Neutrophil (primary cell): ENCODE results near the gene GALNT9.

Experiments
- H3K27ac ChIP-seq: fragments of 200-600 bp; sonication (generic); 2 replicates; pipeline ENCODE4 v1.5.1; 2016; ENCODE audit warnings: mild to moderate bottlenecking, moderate library complexity
- H3K27me3 ChIP-seq: fragments of 200-600 bp; sonication (generic); 2 replicates; pipeline ENCODE4 v1.6.0; 2016; ENCODE audit warnings: mild to moderate bottlenecking
- H3K36me3 ChIP-seq: fragments of 200-600 bp; sonication (generic); 2 replicates; pipeline ENCODE4 v1.5.1; 2017
- H3K4me1 ChIP-seq, 2 experiments: fragments of 200-600 bp in 1 of 2; sonication (generic) in 1 of 2; 1 replicate in 1 of 2; 2 replicates in 1 of 2; pipeline versions ENCODE4 v1.5.1 to v1.6.1; 2013 to 2016; ENCODE audit warnings: low read depth in 1 of 2, low read length in 1 of 2, mild to moderate bottlenecking in 1 of 2, moderate library complexity in 1 of 2; ENCODE audit not compliant: control insufficient read depth in 1 of 2, insufficient read depth in 1 of 2
- H3K4me3 ChIP-seq, 2 experiments: fragments of 200-600 bp in 1 of 2; sonication (generic) in 1 of 2; 1 replicate in 1 of 2; 2 replicates in 1 of 2; pipeline ENCODE4 v1.5.1; 2013 to 2016; ENCODE audit warnings: low read depth in 1 of 2, low read length in 1 of 2, mild to moderate bottlenecking in 1 of 2, moderate library complexity in 1 of 2
- H3K9me3 ChIP-seq: fragments of 200-600 bp; sonication (generic); 2 replicates; pipeline ENCODE4 v1.5.1; 2016
- TF ChIP-seq, protein P1 (sequence below): fragments of 200-600 bp; sonication (generic); IDR thresholded peaks from 2 replicates; pipeline ENCODE4 v1.5.1; 2016; ENCODE audit warnings: antibody characterized with exemption

Gene GALNT9

DNA sequence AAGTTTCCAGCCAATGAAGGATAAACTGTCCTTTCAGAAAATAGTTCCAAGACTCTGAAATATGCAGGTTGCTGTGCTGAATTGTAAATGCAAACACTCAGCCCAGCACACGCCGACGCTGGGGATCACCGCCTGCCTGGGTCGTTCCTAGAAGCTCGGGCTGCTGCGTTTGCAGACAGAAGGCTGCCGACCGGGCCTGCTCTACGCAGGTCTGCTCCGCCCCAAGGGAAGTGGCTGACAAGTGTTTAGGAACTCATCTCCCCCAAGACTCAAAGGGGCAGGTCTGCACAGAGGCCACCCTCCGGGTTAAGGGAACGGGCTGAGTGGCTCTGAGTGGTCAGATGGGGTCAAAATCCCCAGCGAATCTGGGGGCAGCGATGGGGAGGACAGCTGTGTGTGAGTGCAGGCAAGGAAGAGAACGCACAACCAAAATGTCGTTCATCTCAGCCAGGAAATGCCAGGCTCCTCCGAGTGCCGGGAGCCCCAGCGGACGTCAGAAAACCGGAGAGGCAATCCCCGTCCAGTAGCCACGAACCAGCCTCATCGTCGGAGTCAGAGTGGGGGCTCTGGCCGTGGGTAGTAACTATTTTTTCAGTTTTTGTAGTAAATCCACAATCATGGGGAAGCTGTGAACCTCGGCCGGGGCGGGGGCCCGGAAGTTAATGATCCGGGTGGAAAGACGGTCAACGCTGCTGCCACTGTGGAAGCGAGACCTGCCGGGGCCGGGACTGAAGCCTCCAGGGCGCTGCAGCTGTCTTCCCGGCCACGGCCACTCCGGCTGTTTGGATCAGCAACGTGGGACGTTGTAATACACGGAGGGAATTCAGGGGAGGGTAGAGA lies 6.0 kb downstream of the GALNT9 start:
- H3K27ac ChIP-seq: no peak overlapping the region
- TF ChIP-seq, protein P1, sequence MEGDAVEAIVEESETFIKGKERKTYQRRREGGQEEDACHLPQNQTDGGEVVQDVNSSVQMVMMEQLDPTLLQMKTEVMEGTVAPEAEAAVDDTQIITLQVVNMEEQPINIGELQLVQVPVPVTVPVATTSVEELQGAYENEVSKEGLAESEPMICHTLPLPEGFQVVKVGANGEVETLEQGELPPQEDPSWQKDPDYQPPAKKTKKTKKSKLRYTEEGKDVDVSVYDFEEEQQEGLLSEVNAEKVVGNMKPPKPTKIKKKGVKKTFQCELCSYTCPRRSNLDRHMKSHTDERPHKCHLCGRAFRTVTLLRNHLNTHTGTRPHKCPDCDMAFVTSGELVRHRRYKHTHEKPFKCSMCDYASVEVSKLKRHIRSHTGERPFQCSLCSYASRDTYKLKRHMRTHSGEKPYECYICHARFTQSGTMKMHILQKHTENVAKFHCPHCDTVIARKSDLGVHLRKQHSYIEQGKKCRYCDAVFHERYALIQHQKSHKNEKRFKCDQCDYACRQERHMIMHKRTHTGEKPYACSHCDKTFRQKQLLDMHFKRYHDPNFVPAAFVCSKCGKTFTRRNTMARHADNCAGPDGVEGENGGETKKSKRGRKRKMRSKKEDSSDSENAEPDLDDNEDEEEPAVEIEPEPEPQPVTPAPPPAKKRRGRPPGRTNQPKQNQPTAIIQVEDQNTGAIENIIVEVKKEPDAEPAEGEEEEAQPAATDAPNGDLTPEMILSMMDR: no peak
- H3K36me3 ChIP-seq: no peaks in the 10 kb centered on the region
- H3K9me3 ChIP-seq: no peaks in the 10 kb centered on the region
- H3K4me1 ChIP-seq: no peaks in the 10 kb centered on the region
- H3K4me3 ChIP-seq: no peak overlapping the region
- peaks cover 69% of the 10 kb centered on the region for H3K27me3 ChIP-seq

DNA sequence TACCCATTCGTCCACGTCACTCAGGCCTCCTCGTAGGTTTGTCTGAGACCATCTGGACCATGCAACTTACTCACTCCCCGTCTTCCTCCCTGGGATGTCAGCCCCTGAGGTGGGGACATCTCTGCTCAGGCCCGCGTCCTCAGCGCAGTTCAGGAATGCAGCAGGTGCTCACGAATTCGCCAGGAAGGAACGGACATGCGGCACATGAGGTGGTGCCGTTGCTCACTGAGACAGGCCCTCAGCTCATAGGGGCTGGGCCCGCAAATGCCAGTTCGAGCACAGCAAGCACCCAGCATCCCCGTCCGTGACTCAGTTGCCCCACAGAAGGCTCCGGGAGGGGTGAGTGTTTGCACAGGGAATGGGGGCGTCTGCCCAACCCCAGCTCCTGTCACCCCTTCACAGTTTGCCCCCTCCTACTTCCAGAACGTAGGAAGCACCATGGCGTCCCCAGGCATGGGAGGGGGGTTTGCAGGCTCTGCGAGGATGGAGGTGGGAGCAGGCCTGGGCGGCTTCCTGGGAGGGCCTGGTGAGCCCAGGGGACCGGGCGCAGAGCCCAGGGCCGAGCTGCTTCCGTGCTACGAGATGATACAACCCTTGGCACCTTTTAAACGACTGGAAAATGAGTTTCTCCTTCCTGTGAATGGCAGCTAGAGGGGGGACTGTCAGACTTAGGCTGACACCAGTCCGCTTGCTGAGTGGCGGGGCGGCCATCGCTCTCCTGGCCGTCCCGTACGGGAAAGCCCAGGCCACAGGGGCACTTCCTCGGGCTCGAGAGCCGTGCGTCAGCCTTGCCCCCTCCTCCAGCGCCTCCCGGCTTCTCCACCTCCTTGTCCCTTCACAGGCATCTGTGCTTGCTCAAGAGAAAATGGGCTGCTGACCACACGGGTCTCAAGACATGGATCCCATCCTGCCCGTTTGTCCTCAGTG lies 6.9 kb downstream of the GALNT9 start:
- peaks cover 60% of the 10 kb centered on the region for H3K27me3 ChIP-seq
- H3K9me3 ChIP-seq: no peaks in the 10 kb centered on the region
- H3K36me3 ChIP-seq: no peaks in the 10 kb centered on the region
- no peak overlapping the region for H3K27ac ChIP-seq
- TF ChIP-seq, protein P1: no peak
- no peak overlapping the region for H3K4me3 ChIP-seq
- no peaks in the 10 kb centered on the region for H3K4me1 ChIP-seq

DNA sequence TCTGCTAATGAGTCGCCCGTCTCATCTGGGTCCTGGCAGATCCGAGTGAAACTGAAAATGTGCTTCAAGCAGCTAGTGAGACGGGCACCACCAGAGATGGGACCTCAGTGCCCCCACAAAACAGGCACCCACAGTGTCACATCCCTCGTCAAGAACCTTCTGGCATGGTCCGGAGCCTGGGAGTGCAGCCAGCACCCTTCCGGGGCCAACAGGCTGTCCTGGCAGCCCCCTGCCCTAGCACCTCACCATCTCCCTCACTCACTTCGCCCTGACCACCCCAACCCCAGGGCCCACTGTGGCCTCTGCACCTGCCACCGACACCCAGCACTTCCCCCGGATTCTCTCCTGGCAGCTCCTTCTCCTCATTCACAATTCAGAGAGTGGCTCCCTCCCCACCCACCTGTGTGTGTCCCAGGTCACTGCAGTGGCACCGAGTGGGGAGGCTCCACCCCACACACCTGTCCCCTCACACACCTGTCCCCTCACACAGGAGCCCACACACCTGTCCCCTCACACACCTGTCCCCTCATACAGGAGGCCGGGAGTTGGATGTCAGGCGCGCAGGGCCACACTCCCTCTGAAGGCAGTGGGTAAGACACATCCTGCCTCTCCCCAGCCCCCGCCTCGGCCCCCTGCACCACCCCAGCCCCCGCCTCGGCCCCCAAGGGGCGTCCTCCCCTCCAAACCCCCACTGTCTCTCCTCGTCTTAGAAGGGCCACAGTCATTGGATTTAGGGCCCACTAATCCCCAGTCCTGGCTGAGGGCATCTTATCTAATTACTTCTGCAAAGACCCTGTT lies 7.9 kb downstream of the GALNT9 start:
- Histone ChIP-seq H3K4me1 (no peaks in the 10 kb centered on the region), H3K36me3 (no peaks in the 10 kb centered on the region), H3K27ac (no peak overlapping the region), H3K9me3 (no peaks in the 10 kb centered on the region), H3K4me3 (no peak overlapping the region), H3K27me3 (peaks cover 50% of the 10 kb centered on the region)
- TF ChIP-seq, protein P1: no peak

DNA sequence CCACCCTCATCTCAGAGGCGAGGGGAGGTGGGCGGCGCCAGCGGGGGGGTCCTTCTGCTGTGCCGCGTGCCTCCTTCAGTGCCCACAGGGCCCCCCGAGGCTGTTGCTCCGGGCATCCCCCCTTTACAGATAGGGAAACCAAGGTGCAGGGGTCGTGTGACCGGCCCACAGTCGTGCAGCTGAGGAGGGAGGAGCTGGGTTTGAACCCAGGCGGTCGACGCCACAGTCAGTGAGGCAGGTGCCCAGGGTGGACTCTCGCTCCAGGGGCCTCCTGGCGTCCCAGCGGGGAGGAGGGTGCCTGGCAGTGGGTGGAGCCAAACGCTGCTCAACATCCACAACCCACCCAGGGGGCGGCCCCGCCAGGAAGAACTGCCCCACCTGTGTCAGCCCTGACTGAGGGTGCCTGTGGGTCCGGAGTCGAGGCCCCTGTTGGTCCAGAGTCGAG lies 8.6 kb downstream of the GALNT9 start:
- H3K27ac ChIP-seq: no peak overlapping the region
- no peaks in the 10 kb centered on the region for H3K36me3 ChIP-seq
- no peaks in the 10 kb centered on the region for H3K4me1 ChIP-seq
- H3K27me3 ChIP-seq: peaks cover 43% of the 10 kb centered on the region
- TF ChIP-seq, protein P1: no peak
- no peak overlapping the region for H3K4me3 ChIP-seq
- H3K9me3 ChIP-seq: no peaks in the 10 kb centered on the region

DNA sequence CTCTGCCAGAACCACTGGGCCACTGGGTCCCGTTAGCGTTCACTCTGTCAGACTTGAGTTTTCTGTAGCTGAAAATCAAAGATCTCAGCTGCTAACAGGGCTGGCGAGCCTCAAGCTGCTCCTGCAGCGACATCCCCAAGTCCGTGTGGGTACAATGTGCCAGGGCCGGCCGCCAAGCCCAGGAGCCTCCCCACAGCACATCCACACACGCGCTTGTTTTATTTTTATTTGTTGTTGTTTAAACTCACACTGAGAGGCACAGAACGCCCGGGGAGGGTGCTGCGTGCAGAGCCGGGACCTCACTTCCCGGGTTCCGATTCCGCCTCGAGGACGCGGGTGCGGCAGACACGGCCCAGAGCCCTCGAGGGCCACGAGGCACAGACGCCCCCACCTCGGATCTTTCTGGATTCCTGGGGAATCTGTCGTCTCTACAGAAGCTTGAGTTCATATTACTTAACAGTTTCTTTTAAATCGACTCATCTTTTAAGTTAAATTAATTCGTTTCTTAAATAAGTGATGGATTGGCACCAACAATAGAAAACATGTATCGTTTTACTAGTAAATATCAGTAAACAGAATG lies 9.3 kb downstream of the GALNT9 start:
- no peak overlapping the region for H3K4me3 ChIP-seq
- H3K27me3 ChIP-seq: peaks cover 36% of the 10 kb centered on the region
- H3K9me3 ChIP-seq: no peaks in the 10 kb centered on the region
- H3K27ac ChIP-seq: no peak overlapping the region
- no peaks in the 10 kb centered on the region for H3K4me1 ChIP-seq
- TF ChIP-seq, protein P1: no peak
- H3K36me3 ChIP-seq: no peaks in the 10 kb centered on the region
